ENCODE measurements around the gene TSC22D3. TPM values are rescaled to one million over a fixed set of nuclear protein-coding genes. Genes with fewer than 3 reads are reported as not detected.

Gene TSC22D3
- polyA plus RNA-seq, 1 experiment, result 34.7 TPM

- no peak for DNase-seq (ENCODE audit: low read depth)
- TF ChIP-seq CTCF (IDR thresholded peaks at IDR 0.05; ENCODE audit: insufficient read depth, low read depth, low read length), result no peak
- H3K36me3 ChIP-seq (ENCODE audit: control insufficient read depth, insufficient read depth, low read length), result peaks cover 3% of the 10 kb centered on the region
- H3K4me3 ChIP-seq (ENCODE audit: low read depth, low read length), result peak overlapping the region; percentile 67
- CTCF ChIA-PET, result interaction anchor here (1.0 to 5.5 kb wide), 12 partner anchors 9 to 823 kb away, joined by 3 to 33 read pairs (median 6); partner anchors contain the start of genes NCBP2L and TSC22D3
- POLR2A ChIA-PET, result interaction anchor here (0.6 kb wide), 1 partner anchor 243 kb away, joined by 7 read pairs; no protein-coding TSS in a partner anchor
- no peaks in the 10 kb centered on the region; the same call in 1 of the 2 replicates for H3K27me3 ChIP-seq (ENCODE audit: control insufficient read depth, insufficient read depth, low read length)
These were observed 59.4 kb downstream of the TSC22D3 start for GRCh38 chrX:107716118-107716684.

- POLR2A ChIA-PET, result no interaction called here
- TF ChIP-seq CTCF (IDR thresholded peaks at IDR 0.05; ENCODE audit: insufficient read depth, low read depth, low read length), result no peak
These were observed 60.1 kb downstream of the TSC22D3 start for GRCh38 chrX:107715331-107716117.

DNA sequence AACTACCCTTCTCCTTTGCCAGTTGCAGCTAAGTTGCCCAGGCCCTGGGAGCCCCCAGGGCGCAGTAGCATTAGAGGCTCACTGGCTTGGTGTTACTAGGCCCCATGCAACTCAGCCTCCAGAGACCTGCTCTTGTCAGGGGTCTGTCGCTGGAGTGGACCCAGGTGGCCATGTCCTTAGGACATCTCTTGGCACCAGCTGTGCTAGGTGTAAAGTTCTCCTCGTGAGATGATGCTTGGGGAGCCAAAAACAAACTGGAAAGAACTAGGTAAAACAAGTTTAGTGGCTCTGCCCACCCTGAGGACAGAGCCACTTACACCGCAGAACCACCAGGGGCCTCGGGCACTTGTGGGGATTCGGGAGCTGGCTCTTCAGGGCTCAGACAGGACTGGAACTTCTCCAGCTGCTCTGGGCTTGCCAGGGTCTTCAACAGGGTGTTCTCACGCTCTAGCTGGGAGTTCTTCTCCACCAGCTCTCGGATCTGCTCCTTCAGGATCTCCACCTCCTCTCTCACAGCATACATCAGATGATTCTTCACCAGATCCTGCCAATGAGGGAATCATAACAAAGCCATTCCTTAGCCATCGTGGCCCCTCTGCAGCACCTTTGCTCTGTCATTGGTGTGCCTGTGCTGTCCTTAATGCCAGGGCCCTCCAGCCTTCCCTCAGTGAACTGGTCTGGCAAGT is 61.2 kb downstream of the TSC22D3 start:
- TF ChIP-seq CTCF (IDR thresholded peaks at IDR 0.05; ENCODE audit: insufficient read depth, low read depth, low read length), result no peak
- H3K36me3 ChIP-seq (ENCODE audit: control insufficient read depth, insufficient read depth, low read length), result peaks cover 3% of the 10 kb centered on the region
- no peak overlapping the region for H3K4me3 ChIP-seq (ENCODE audit: low read depth, low read length)
- DNase-seq (ENCODE audit: low read depth), result no peak
- ChIA-PET POLR2A (no interaction called here), CTCF (interaction anchor here (1.0 to 5.5 kb wide), 4 partner anchors 41 to 176 kb away, joined by 3 to 33 read pairs (median 6); no protein-coding TSS in a partner anchor)
- H3K27me3 ChIP-seq (ENCODE audit: control insufficient read depth, insufficient read depth, low read length), result no peaks in the 10 kb centered on the region

More at GRCh38 chrX:107715331-107716117, 60.1 kb downstream of the TSC22D3 start:
- H3K27me3 ChIP-seq (ENCODE audit: control insufficient read depth, insufficient read depth, low read length), result no peaks in the 10 kb centered on the region; the same call in 1 of the 2 replicates
- H3K36me3 ChIP-seq (ENCODE audit: control insufficient read depth, insufficient read depth, low read length), result peaks cover 3% of the 10 kb centered on the region
- DNase-seq (ENCODE audit: low read depth), result no peak
- CTCF ChIA-PET, result interaction anchor here (1.0 to 5.5 kb wide), 4 partner anchors 39 to 177 kb away, joined by 3 to 33 read pairs (median 18); no protein-coding TSS in a partner anchor
- peak overlapping the region; percentile 67 for H3K4me3 ChIP-seq (ENCODE audit: low read depth, low read length)

- ChIA-PET CTCF (interaction anchor here (1.0 to 5.5 kb wide), 5 partner anchors 41 to 176 kb away, joined by 3 to 33 read pairs (median 6); no protein-coding TSS in a partner anchor), POLR2A (no interaction called here)
- Histone ChIP-seq H3K4me3 (ENCODE audit: low read depth, low read length) (no peak overlapping the region), H3K27me3 (ENCODE audit: control insufficient read depth, insufficient read depth, low read length) (no peaks in the 10 kb centered on the region), H3K36me3 (ENCODE audit: control insufficient read depth, insufficient read depth, low read length) (peaks cover 3% of the 10 kb centered on the region)
- DNase-seq (ENCODE audit: low read depth), result no peak
- no peak for TF ChIP-seq CTCF (IDR thresholded peaks at IDR 0.05; ENCODE audit: insufficient read depth, low read depth, low read length)
These were observed 61.9 kb downstream of the TSC22D3 start for GRCh38 chrX:107713543-107714205.

Measured in BJ (cell line).